GM18520 (cell line): ENCODE measurements around the gene BLVRB.
"Not testable (repeated sequence)": the region's sequence is repeated elsewhere in the genome, so short reads cannot be mapped to it uniquely, and the experiment has no call there.

Experiments
- ATAC-seq: cut with Tn5 transposase; IDR thresholded peaks from one replicate; pipeline ENCODE4 v1.9.1; 2021; ENCODE audit not compliant: unreplicated experiment

Gene BLVRB

DNA sequence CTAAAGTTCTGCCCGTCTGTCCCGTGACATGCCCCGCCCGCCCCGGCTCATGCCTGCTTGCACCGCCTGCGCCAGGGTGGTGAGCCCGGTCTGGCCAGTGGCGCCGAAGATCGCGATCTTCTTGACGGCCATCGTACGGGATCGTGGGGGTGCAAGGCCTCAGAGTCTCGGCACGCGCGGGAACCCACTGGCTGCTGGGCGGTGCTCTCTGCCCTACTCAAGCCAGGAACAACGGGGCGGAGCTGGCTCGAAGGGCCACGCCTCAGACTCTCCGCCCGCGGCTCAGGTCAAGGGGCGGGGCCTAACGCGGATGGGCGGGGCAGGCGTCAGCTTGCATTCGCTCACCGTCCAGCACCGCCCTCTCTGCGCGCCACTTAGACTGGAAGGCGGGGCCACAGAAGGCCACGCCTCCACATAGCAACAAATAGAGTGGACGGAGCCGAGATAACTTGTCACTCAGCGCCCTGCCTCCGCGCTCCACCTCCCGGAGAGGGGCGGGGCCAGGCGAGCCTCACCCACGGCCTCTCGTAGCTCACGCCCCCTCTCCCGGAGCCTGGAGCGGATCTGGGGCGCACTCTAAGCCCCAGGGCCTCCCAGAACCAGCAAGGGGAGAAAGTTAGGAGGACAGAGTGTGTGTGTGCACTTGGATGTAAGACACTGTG lies at the start of gene BLVRB:
Gene BLVRB (minus strand): TSS at position 189 of the 662 bp plus-strand sequence. CDS start 57 bp downstream, at position 132.
- peak; percentile 84 for ATAC-seq

DNA sequence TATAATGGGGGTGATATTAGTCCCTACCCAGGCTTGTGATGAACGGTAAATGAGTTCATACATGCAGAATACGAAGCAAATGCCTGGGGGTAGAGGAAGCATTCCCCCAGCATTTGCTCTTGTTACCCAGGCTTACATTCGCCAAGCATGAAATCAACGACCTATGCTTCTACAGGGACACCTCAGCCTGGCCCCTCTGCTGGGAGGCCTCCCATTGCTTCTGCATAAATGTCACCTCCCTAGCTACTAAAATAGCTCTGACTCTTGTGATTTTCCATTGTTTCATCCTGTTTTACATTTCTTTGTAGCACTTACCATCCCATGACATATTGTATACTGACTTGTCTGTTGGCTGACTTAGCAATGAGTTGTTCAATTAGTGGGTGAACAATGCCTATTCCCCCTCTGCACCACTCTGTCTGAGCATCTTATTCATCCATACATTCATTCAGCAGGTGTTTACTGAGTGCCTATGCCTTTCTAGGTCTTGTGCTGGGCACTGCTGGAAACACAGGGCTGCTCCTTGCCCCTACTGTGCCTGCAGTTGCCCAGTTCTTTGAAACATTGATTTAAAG lies 48.3 kb upstream of the BLVRB start:
- ATAC-seq: no peak

- ATAC-seq: no peak
These were observed 47.8 kb upstream of the BLVRB start for GRCh38 chr19:40513345-40513678.

- no peak for ATAC-seq
These were observed 47.2 kb upstream of the BLVRB start for GRCh38 chr19:40512473-40513344.

GRCh38 chr19:40512110-40512472 lies 46.5 kb upstream of the BLVRB start:
- ATAC-seq: no peak

GRCh38 chr19:40511487-40511886 lies 45.9 kb upstream of the BLVRB start:
- no peak for ATAC-seq

DNA sequence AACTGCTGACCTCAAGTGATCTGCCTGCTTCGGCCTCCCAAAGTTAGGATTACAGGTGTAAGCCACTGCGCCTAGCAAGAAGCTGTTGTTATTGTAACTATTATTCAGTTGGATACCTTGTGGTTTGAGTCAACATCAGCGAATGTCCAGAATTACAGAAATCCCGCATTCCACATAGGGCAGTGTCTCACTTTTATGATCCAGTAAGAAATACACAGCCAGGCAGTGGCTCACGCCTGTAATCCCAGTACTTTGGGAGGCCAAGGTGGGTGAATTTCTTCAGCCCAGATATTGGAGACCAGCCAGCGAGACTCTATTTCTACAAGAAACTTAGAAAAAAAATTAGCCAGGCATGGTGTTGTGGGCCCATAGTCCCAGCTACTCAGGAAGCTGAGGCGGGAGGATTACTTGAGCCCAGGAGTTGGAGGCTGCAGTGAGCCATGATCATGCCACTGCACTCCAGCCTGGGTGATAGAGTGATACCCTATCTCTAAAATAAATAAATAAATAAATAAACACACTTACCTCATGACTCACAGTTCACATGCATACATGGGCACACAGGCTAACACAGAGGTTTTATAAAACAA lies 45.1 kb upstream of the BLVRB start:
- ATAC-seq: no peak

GRCh38 chr19:40508739-40509260 lies 43.3 kb upstream of the BLVRB start:
- no peak for ATAC-seq

GRCh38 chr19:40507892-40508291 lies 42.3 kb upstream of the BLVRB start:
- no peak for ATAC-seq

DNA sequence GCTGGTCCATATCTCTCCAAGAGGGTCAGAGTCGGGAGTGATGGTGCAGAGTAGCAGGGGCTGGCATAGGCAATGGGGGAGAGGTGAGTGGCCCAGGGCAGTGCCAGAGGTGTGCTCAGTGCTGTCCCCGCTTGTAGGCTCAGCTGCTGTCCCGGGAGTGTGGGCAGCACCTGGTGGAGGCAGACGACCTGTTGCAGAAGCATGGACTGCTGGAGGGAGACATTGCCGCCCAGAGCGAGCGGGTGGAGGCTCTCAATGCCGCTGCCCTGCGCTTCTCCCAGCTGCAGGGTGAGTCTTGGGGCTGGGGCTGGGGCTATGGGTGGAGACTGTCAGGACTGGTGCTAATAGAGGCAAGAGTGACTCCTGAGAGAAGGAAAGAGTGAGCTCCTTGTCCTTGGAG lies 40.6 kb upstream of the BLVRB start:
- ATAC-seq: no peak

DNA sequence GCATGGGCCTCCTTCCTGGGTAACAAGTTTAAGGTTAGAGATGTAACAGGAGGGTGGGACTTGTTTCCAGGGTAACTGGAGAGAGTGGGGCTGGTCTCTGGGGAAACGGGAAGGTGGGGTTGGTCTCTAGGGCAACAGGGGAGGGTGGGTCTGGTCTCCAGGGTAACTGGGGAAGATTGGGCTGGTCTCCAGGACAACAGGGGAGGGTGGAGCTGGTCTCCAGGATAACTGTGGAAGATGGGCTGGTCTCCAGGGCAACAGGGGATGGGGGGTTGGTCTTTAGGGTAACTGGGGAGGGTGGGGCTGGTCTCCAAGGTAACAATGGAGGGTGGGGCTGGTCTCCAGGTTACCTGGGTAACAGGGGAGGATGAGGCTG lies 37.8 kb upstream of the BLVRB start:
- no peak for ATAC-seq

- no peak for ATAC-seq
These were observed 37.2 kb upstream of the BLVRB start for GRCh38 chr19:40502647-40503319.

GRCh38 chr19:40502081-40502480 lies 36.5 kb upstream of the BLVRB start:
- no peak for ATAC-seq

DNA sequence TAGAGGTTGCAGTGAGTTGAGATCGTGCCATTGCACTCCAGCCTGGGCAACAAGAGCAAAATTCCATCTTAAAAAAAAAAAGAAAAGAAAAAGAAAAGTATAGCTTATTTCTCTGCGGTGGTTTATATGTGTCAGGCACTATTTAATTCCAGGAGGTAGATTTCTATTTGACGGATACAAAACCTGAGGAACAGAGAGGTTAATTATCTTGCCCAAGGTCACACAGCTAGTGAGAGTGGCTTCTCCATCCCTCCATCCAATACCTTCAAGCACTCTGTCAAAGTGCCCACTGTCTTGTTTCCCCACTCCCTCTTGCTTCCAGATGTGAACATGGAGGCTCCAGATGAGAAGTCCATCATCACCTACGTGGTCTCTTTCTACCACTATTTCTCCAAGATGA lies 36.1 kb upstream of the BLVRB start:
- no peak for ATAC-seq

DNA sequence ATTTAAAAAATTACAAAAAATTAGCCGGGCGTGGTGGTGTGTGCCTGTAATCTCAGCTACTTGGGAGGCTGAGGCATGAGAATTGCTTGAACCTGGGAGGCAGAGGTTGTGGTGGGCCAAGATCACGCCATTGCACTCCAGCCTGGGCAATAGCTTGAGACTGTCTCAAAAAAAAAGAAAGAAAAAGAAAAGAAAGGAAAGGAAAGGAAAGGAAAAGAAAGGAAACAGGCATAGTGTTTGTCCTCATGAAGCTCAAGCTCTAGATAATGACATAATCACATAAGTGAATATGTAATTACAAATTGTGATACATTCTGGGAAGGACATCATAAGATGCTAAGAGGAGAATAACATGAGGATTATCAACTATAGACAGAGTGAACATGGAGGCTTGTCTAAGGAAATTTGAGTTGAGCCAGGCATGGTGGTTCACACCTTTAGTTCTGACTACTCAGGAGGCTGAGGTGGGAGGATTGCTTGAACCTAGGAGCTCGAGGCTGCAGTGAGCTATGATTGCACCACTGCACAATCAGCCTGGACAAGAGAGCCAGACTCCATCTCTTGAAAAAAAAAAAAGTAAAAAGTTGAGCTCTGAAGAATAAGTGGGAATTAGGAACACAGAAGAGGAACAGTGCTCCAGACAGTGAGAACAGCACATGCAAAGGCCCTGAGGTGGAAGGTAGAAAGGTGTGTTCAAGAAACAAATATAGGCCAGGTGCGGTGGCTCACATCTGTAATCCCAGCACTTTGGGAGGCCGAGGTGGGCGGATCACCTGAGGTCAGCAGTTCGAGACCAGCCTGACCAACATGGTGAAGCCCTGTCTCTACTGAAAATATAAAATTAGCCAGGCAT lies 35.4 kb upstream of the BLVRB start:
- ATAC-seq: not testable (repeated sequence)

DNA sequence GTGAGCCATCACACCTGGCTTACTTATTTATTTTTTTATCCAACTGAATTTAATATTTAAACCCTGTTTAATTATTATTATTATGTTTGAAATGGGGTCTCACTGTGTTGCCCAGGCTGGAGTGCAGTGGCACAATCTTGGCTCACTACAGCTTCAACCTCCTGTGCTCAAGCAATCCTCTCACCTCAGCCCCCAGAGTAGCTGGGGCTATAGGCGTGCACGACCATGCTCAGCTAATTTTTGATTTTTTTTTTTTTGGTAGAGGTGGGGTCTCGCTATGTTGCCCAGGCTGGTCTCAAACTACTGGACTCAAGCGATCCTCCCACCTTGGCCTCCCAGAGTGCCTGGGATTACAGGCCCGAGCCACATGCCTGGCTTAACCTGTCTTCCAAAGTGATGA lies 33.8 kb upstream of the BLVRB start:
- ATAC-seq: no peak

GRCh38 chr19:40497214-40497613 lies 31.7 kb upstream of the BLVRB start:
- ATAC-seq: no peak

GRCh38 chr19:40494191-40494838 lies 28.8 kb upstream of the BLVRB start:
- no peak for ATAC-seq

DNA sequence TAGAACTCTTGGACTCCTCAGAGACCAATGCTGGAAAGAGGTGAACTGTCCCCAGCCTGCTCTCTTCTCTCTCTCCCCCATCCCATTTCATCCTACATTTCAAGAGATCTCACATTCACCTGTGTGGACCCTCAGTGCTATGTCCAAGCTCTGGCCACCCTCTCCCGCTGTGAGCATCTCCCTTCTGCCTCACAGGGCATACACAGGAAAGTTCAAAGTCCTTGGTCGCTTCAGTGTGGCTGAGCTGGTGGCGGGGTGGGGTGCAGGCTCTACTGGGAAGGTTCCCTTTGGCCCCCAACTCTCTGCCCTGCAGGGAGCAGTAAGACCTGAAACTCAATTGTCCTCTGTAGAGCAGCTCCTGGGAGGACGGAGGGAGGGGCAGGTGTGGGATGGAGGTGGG lies 28.2 kb upstream of the BLVRB start:
- no peak for ATAC-seq

GRCh38 chr19:40492274-40492673 lies 26.7 kb upstream of the BLVRB start:
- no peak for ATAC-seq
